Measurements from ENCODE around the gene BMPR1A. TPM values are rescaled to one million over a fixed set of nuclear protein-coding genes. Genes with fewer than 3 reads are reported as not detected.
A peak's percentile ranks its signal among the peaks of the same experiment; 100 is the strongest.

Gene BMPR1A
- total RNA-seq, 4 donors from 2014 or later = 29.3 to 45.2 (median 38.0) TPM

- Histone ChIP-seq H3K4me3 (no peak overlapping the region), H3K27ac (peak overlapping the region in 2 of 4 donors; percentile 8 to 46), H3K4me1 (peaks cover 0 to 15% (median 7%) of the 10 kb centered on the region in 4 donors), H3K36me3 (no peaks in the 10 kb centered on the region), H3K27me3 (no peaks in the 10 kb centered on the region), H3K9me3 (no peaks in the 10 kb centered on the region)
- in situ Hi-C loops (cut with MboI; ENCODE audit: low pct_ligation_motif_present in 1 of 4, low pct_unique_long_range_greater_than_20kb in 1 of 4, low sequenced_read_pairs in 3 of 4) (no loop called here), intact Hi-C loops (cut with DNase I; ENCODE audit: low total_unique reads) (no loop called here)
- 61 to 68% methylated on average over 4 to 37 of the region's 37 CpGs for WGBS, 2 donors (ENCODE audit: low coverage in 1 of 2)
- peak; percentile 52 for DNase-seq
- no peak for TF ChIP-seq POLR2AphosphoS5 (IDR thresholded peaks at IDR 0.05)
- TF ChIP-seq CTCF (IDR thresholded peaks at IDR 0.05) = peak; percentile 77 to 93 (median 87)
These were observed 203.8 kb downstream of the BMPR1A start for GRCh38 chr10:86960003-86960862.

- intact Hi-C loops (cut with DNase I; ENCODE audit: low total_unique reads) (no loop called here), in situ Hi-C loops (cut with MboI; ENCODE audit: low pct_ligation_motif_present in 1 of 4, low pct_unique_long_range_greater_than_20kb in 1 of 4, low sequenced_read_pairs in 3 of 4) (no loop called here)
These were observed 204.5 kb downstream of the BMPR1A start for GRCh38 chr10:86960863-86961434.

GRCh38 chr10:86961481-86962091 lies 205.2 kb downstream of the BMPR1A start:
- Histone ChIP-seq H3K27me3 (no peaks in the 10 kb centered on the region), H3K4me3 (no peak overlapping the region), H3K4me1 (peaks cover 5 to 20% (median 13%) of the 10 kb centered on the region in 4 donors), H3K36me3 (no peaks in the 10 kb centered on the region), H3K9me3 (no peaks in the 10 kb centered on the region), H3K27ac (no peak overlapping the region)
- WGBS, 2 donors (ENCODE audit: low coverage in 1 of 2) = 80 to 89% methylated on average over 2 to 10 of the region's 12 CpGs
- intact Hi-C loops (cut with DNase I; ENCODE audit: low total_unique reads) = no loop called here
- TF ChIP-seq POLR2AphosphoS5 (IDR thresholded peaks at IDR 0.05) (no peak), POLR2A (IDR thresholded peaks at IDR 0.05) (no peak)
- in situ Hi-C loops (cut with MboI; ENCODE audit: low pct_ligation_motif_present in 1 of 4, low pct_unique_long_range_greater_than_20kb in 1 of 4, low sequenced_read_pairs in 3 of 4) = no loop called here
- DNase-seq = no peak

More at GRCh38 chr10:86960863-86961434, 204.5 kb downstream of the BMPR1A start:
- TF ChIP-seq POLR2AphosphoS5 (IDR thresholded peaks at IDR 0.05) (no peak), POLR2A (IDR thresholded peaks at IDR 0.05) (no peak), EP300 (IDR thresholded peaks at IDR 0.05; ENCODE audit: low read depth) (no peak), CTCF (IDR thresholded peaks at IDR 0.05) (no peak)
- Histone ChIP-seq H3K4me3 (no peak overlapping the region), H3K4me1 (peaks cover 0 to 15% (median 7%) of the 10 kb centered on the region in 4 donors), H3K9me3 (no peaks in the 10 kb centered on the region), H3K27me3 (no peaks in the 10 kb centered on the region), H3K36me3 (no peaks in the 10 kb centered on the region), H3K27ac (no peak overlapping the region)
- 86% methylated on average over 9 of the region's 9 CpGs; no CpG with 5 or more reads in 1 of the 2 donors for WGBS, 2 donors (ENCODE audit: low coverage in 1 of 2)
- DNase-seq = peak; percentile 2

- no peaks in the 10 kb centered on the region for H3K36me3 ChIP-seq
- H3K4me1 ChIP-seq = peaks cover 8 to 27% (median 19%) of the 10 kb centered on the region in 4 donors
- no peaks in the 10 kb centered on the region for H3K27me3 ChIP-seq
- intact Hi-C loops (cut with DNase I; ENCODE audit: low total_unique reads) (no loop called here), in situ Hi-C loops (cut with MboI; ENCODE audit: low pct_ligation_motif_present in 1 of 4, low pct_unique_long_range_greater_than_20kb in 1 of 4, low sequenced_read_pairs in 3 of 4) (no loop called here)
- no peak overlapping the region for H3K4me3 ChIP-seq
- H3K27ac ChIP-seq = no peak overlapping the region
- H3K9me3 ChIP-seq = no peaks in the 10 kb centered on the region
- peak; percentile 6 for DNase-seq
- TF ChIP-seq EP300 (IDR thresholded peaks at IDR 0.05; ENCODE audit: low read depth) (no peak), POLR2A (IDR thresholded peaks at IDR 0.05) (no peak), CTCF (IDR thresholded peaks at IDR 0.05) (no peak), POLR2AphosphoS5 (IDR thresholded peaks at IDR 0.05) (no peak)
- WGBS, 2 donors (ENCODE audit: low coverage in 1 of 2) = 75 to 100% methylated on average over 1 to 5 of the region's 7 CpGs
These were observed 205.9 kb downstream of the BMPR1A start for GRCh38 chr10:86962136-86962980.
